Esophagus squamous epithelium (tissue), 5 donors: ENCODE measurements around the gene ERC2. TPM values are rescaled to one million over a fixed set of nuclear protein-coding genes. Genes with fewer than 3 reads are reported as not detected.
"Not testable (repeated sequence)": the region's sequence is repeated elsewhere in the genome, so short reads cannot be mapped to it uniquely, and the experiment has no call there.

Experiments used
- DNase-seq: peaks from one replicate; lab custom pipeline; 2025; lab: John Stamatoyannopoulos, UW
- H3K27ac ChIP-seq, 4 donors: fragments of 200-600 bp; sonication (generic); one replicate each; pipeline ENCODE4 v1.5.1; 2016 to 2019; ENCODE audit warnings: mild to moderate bottlenecking in 1 of 4
- H3K27me3 ChIP-seq, 4 donors: fragments of 200-600 bp; sonication (generic); 1 replicate in 3 of 4; 2 replicates in 1 of 4; pipeline versions ENCODE4 v1.5.1 to v1.6.0; 2017 to 2021; ENCODE audit warnings: antibody characterized with exemption in 1 of 4
- H3K36me3 ChIP-seq, 3 donors: fragments of 200-600 bp; sonication (generic); one replicate each; pipeline ENCODE4 v1.5.1; 2016 to 2019
- H3K4me1 ChIP-seq, 3 donors: fragments of 200-600 bp; sonication (generic); one replicate each; pipeline ENCODE4 v1.5.1; 2017 to 2019
- H3K4me3 ChIP-seq, 4 donors: fragments of 200-600 bp; sonication (generic); 1 replicate in 3 of 4; 2 replicates in 1 of 4; pipeline ENCODE4 v1.5.1; 2016 to 2019; ENCODE audit warnings: mild to moderate bottlenecking in 2 of 4, moderate library complexity in 1 of 4
- H3K9me3 ChIP-seq, 3 donors: fragments of 200-600 bp; sonication (generic); one replicate each; pipeline ENCODE4 v1.5.1; 2016 to 2019
- CTCF ChIP-seq, 6 experiments: fragments of 450-650 bp in 4 of 6; fragments of 200-600 bp in 2 of 6; sonication (generic) in 2 of 6; IDR thresholded peaks; one replicate each; pipeline ENCODE4 v1.5.1; 2016 to 2019; ENCODE audit warnings: antibody characterized with exemption in 6 of 6, mild to moderate bottlenecking in 4 of 6, moderate library complexity in 4 of 6
- POLR2A ChIP-seq, 4 donors: fragments of 450-650 bp; IDR thresholded peaks; one replicate each; pipeline ENCODE4 v1.6.1; 2017; ENCODE audit warnings: antibody characterized with exemption in 4 of 4, mild to moderate bottlenecking in 4 of 4, moderate library complexity in 3 of 4
- WGBS, 2 donors: methylation state at CpG; one replicate each; pipeline ENCODE4 v1.1.5; 2018; 5-methylcytosine and 5-hydroxymethylcytosine counted together
- intact Hi-C: fragments of 100-400 bp; cut with DNase I; formaldehyde crosslinking; loops from one replicate; pipeline ENCODE4 v1.15.0; 2022
- total RNA-seq, 4 donors: library from RNA; depleted of rRNA; stranded (reverse); fragments of >200 nt; gene quantifications; one replicate each; pipeline ENCODE4 v1.1.0, GENCODE V29; 2016
- donor health status: DM: yes; HTN: yes; CAD: no.

Gene ERC2
- total RNA-seq, 4 donors from 2014 or later, result 0.12 to 1.9 (median 0.86) TPM

- 50 to 53% methylated on average over 4 of the region's 4 CpGs for WGBS, 2 donors
- DNase-seq, result no peak
- TF ChIP-seq CTCF (IDR thresholded peaks at IDR 0.05) (no peak), POLR2A (IDR thresholded peaks at IDR 0.05) (no peak)
- Histone ChIP-seq H3K9me3 (no peaks in the 10 kb centered on the region), H3K27me3 (no peaks in the 10 kb centered on the region), H3K27ac (no peak overlapping the region), H3K4me3 (no peak overlapping the region), H3K4me1 (no peaks in the 10 kb centered on the region), H3K36me3 (no peaks in the 10 kb centered on the region)
- intact Hi-C loops, result no loop called here
Observed at GRCh38 chr3:56019490-56020146, 448.6 kb downstream of the ERC2 start.

GRCh38 chr3:56015374-56015773, 452.9 kb downstream of the ERC2 start:
- H3K4me3 ChIP-seq, H3K27ac ChIP-seq, DNase-seq, intact Hi-C loops, H3K9me3 ChIP-seq, H3K27me3 ChIP-seq, H3K36me3 ChIP-seq, H3K4me1 ChIP-seq: not testable (repeated sequence)
- 53 to 80% methylated on average over 1 of the region's 1 CpG for WGBS, 2 donors

GRCh38 chr3:56012721-56013120, 455.5 kb downstream of the ERC2 start:
- 93% methylated on average over 4 of the region's 4 CpGs for WGBS, 2 donors
- Histone ChIP-seq H3K27ac (no peak overlapping the region), H3K9me3 (no peaks in the 10 kb centered on the region), H3K4me3 (no peak overlapping the region), H3K27me3 (no peaks in the 10 kb centered on the region), H3K4me1 (no peaks in the 10 kb centered on the region), H3K36me3 (no peaks in the 10 kb centered on the region)
- intact Hi-C loops, result no loop called here
- no peak for DNase-seq
- TF ChIP-seq CTCF (IDR thresholded peaks at IDR 0.05), result no peak
- TF ChIP-seq POLR2A (IDR thresholded peaks at IDR 0.05), result no peak

GRCh38 chr3:56005196-56005805, 463.0 kb downstream of the ERC2 start:
- intact Hi-C loops, result no loop called here
- H3K27me3 ChIP-seq, result peaks cover 0 to 2% (median 0%) of the 10 kb centered on the region in 4 donors
- peaks cover 0 to 25% (median 0%) of the 10 kb centered on the region in 3 donors for H3K4me1 ChIP-seq
- H3K36me3 ChIP-seq, result no peaks in the 10 kb centered on the region
- H3K9me3 ChIP-seq, result no peaks in the 10 kb centered on the region
- 17 to 32% methylated on average over 6 of the region's 6 CpGs for WGBS, 2 donors
- TF ChIP-seq CTCF (IDR thresholded peaks at IDR 0.05), result no peak
- TF ChIP-seq POLR2A (IDR thresholded peaks at IDR 0.05), result no peak
- DNase-seq, result no peak
- no peak overlapping the region for H3K4me3 ChIP-seq
- no peak overlapping the region for H3K27ac ChIP-seq

GRCh38 chr3:56003129-56003528, 465.1 kb downstream of the ERC2 start:
- TF ChIP-seq CTCF (IDR thresholded peaks at IDR 0.05), result no peak
- no peak for TF ChIP-seq POLR2A (IDR thresholded peaks at IDR 0.05)
- H3K27me3 ChIP-seq, result peaks cover 0 to 2% (median 0%) of the 10 kb centered on the region in 4 donors
- intact Hi-C loops, result no loop called here

More at GRCh38 chr3:56003129-56003528, 465.1 kb downstream of the ERC2 start:
- Histone ChIP-seq H3K27ac (no peak overlapping the region), H3K4me1 (peaks cover 0 to 25% (median 0%) of the 10 kb centered on the region in 3 donors), H3K36me3 (no peaks in the 10 kb centered on the region), H3K4me3 (no peak overlapping the region), H3K9me3 (no peaks in the 10 kb centered on the region)
- WGBS, 2 donors, result 39% methylated on average over 3 of the region's 3 CpGs
- no peak for DNase-seq
